Left colon (tissue), 2 donors: ENCODE measurements around the gene DPF3. TPM values are rescaled to one million over a fixed set of nuclear protein-coding genes. Genes with fewer than 3 reads are reported as not detected.

Experiments used
- ATAC-seq: fragments of 200-7000 bp; cut with Tn5 transposase; one replicate; pipeline ENCODE4 v1.9.1; 2020; ENCODE audit warnings: mild to moderate bottlenecking, moderate library complexity
- DNase-seq, 2 donors: peaks; one replicate each; pipeline ENCODE4 v3.0.0-alpha.2; 2020
- intact Hi-C, 2 donors: fragments of 100-400 bp; cut with DNase I in 1 of 2; cut with micrococcal nuclease in 1 of 2; formaldehyde crosslinking; loops; one replicate each; pipeline versions ENCODE4 v1.11.2 to v1.14.0; 2022; cut with DNase I, micrococcal nuclease
- total RNA-seq, 2 donors: library from RNA; stranded (reverse); fragmentation: NEBNext Ultra II Directional; extraction: Animal tissue kit (Norgen Biotek cat#: 25700); gene quantifications; one replicate each; pipeline ENCODE4 v1.2.1, GENCODE V29; 2021
- donor health status: DM: no; HTN: no; CAD: no.
- donor health status: DM: yes; HTN: yes; CAD: no.

Gene DPF3
- total RNA-seq, 2 donors from 2014 or later: 9.7 to 11.2 TPM

GRCh38 chr14:72649603-72650227, 244.2 kb downstream of the DPF3 start:
- intact Hi-C loops: no loop called here
- DNase-seq (no peak), ATAC-seq (peak; percentile 64)

- ATAC-seq: no peak
- intact Hi-C loops: no loop called here
- no peak for DNase-seq
Observed at GRCh38 chr14:72647782-72648181, 246.1 kb downstream of the DPF3 start.

- intact Hi-C loops: no loop called here
- ATAC-seq (no peak), DNase-seq (no peak)
Observed at GRCh38 chr14:72646861-72647528, 246.9 kb downstream of the DPF3 start.

GRCh38 chr14:72645706-72646105, 248.2 kb downstream of the DPF3 start:
- DNase-seq: no peak

GRCh38 chr14:72644758-72645489, 249.0 kb downstream of the DPF3 start:
- ATAC-seq (no peak), DNase-seq (no peak)
- intact Hi-C loops: no loop called here

More at GRCh38 chr14:72645706-72646105, 248.2 kb downstream of the DPF3 start:
- intact Hi-C loops: no loop called here
- ATAC-seq: no peak

- ATAC-seq (no peak), DNase-seq (no peak)
- intact Hi-C loops: no loop called here
Observed at GRCh38 chr14:72644038-72644437, 249.9 kb downstream of the DPF3 start.

- no peak for ATAC-seq
- DNase-seq: no peak
- intact Hi-C loops: no loop called here
Observed at GRCh38 chr14:72643317-72643801, 250.5 kb downstream of the DPF3 start.

- no peak for ATAC-seq
Observed at GRCh38 chr14:72640911-72641485, 252.9 kb downstream of the DPF3 start.

GRCh38 chr14:72638021-72638420, 255.9 kb downstream of the DPF3 start:
- no peak for ATAC-seq
- intact Hi-C loops: no loop called here

More at GRCh38 chr14:72640911-72641485, 252.9 kb downstream of the DPF3 start:
- intact Hi-C loops: no loop called here
- no peak for DNase-seq

GRCh38 chr14:72636871-72637270, 257.0 kb downstream of the DPF3 start:
- DNase-seq (no peak), ATAC-seq (no peak)
- intact Hi-C loops: no loop called here

More at GRCh38 chr14:72638021-72638420, 255.9 kb downstream of the DPF3 start:
- no peak for DNase-seq

GRCh38 chr14:72636094-72636493, 257.8 kb downstream of the DPF3 start:
- no peak for DNase-seq
- intact Hi-C loops: no loop called here
- ATAC-seq: no peak

- ATAC-seq (no peak), DNase-seq (no peak)
Observed at GRCh38 chr14:72634691-72635616, 258.9 kb downstream of the DPF3 start.

GRCh38 chr14:72633551-72633950, 260.4 kb downstream of the DPF3 start:
- ATAC-seq (no peak), DNase-seq (no peak)
- intact Hi-C loops: no loop called here

More at GRCh38 chr14:72634691-72635616, 258.9 kb downstream of the DPF3 start:
- intact Hi-C loops: no loop called here

- DNase-seq: no peak
- intact Hi-C loops: no loop called here
- ATAC-seq: no peak
Observed at GRCh38 chr14:72632727-72633126, 261.2 kb downstream of the DPF3 start.

- DNase-seq (no peak), ATAC-seq (peak; percentile 63)
- intact Hi-C loops: no loop called here
Observed at GRCh38 chr14:72631401-72631800, 262.5 kb downstream of the DPF3 start.

GRCh38 chr14:72630374-72630773, 263.5 kb downstream of the DPF3 start:
- ATAC-seq (no peak), DNase-seq (no peak)
- intact Hi-C loops: no loop called here

GRCh38 chr14:72629534-72629933, 264.4 kb downstream of the DPF3 start:
- ATAC-seq (no peak), DNase-seq (no peak)
- intact Hi-C loops: no loop called here

GRCh38 chr14:72625689-72626088, 268.2 kb downstream of the DPF3 start:
- no peak for DNase-seq
- intact Hi-C loops: no loop called here
- no peak for ATAC-seq
